Measurements from ENCODE around the gene TRMT2A.

The TRMT2A gene

DNA sequence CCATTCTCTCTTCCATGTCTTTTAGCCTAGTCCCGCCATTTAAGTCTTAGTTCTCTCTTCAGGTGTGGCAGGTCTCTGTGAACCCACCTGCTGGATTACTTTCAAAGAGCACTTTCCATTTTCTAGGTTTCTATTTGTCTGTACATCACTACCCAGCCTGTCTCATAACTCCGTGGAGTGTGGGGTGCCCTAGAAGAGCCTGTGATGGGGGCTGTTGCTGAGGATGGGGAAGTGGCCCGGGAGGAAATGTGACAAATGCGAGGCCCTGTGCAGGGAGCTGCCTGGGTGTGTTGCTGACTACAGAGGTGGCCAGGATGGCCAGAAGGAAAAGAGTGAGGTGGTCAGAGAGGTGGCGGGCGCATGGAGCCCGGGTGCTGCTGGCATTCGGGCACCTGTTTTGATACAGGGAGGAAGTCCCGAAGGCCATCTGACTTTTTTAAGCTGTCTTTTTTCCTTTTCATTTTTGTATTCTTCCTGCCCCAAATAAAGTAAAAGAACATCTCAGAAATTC is 26.2 kb downstream of the TRMT2A start:
- no peak overlapping the region for H3K4me3 ChIP-seq (ENCODE audit: low read depth, low read length)
- DNase-seq (ENCODE audit: low read depth): no peak

GRCh38 chr22:20089977-20090729 is 26.9 kb downstream of the TRMT2A start:
- DNase-seq (ENCODE audit: low read depth): peak; percentile 22
- H3K4me3 ChIP-seq (ENCODE audit: low read depth, low read length): no peak overlapping the region

DNA sequence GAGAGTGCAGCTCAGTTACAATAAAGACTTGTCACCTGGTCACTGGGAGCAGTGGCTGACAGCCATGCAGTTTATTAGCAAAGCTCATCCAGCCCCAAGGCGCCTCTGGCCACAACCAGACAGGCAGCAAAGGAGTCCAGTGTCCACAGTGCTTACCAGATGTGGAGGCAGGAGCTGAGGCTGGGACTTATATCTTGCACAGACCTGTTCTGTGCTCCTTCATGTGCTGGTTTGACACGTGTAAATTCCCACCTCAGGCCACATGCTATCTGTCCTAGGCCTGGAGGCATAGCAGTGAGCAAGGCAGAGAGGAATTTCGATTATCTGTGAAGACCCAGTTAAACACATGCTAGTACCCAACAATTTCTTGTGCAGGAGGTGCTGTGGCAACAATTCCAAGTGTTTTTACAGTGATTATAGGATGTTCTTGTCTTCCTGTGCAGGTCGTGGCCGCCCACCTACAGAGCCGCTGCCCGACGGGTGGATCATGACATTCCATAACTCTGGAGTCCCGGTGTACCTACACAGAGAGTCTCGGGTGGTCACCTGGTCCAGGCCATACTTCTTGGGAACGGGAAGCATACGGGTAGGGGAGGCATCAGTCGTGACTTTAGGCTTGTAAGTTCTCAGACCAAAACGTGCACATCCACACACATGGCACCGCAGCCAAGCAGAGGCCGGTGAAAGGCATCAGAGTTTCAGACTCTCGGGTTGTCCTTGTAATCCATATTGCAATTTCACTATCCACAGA is 27.6 kb downstream of the TRMT2A start:
- no peak for DNase-seq (ENCODE audit: low read depth)
- H3K4me3 ChIP-seq (ENCODE audit: low read depth, low read length): no peak overlapping the region

GRCh38 chr22:20088263-20088648 is 28.8 kb downstream of the TRMT2A start:
- H3K4me3 ChIP-seq (ENCODE audit: low read depth, low read length): no peak overlapping the region
- DNase-seq (ENCODE audit: low read depth): no peak

GRCh38 chr22:20087319-20088262 is 29.4 kb downstream of the TRMT2A start:
- DNase-seq (ENCODE audit: low read depth): no peak
- no peak overlapping the region for H3K4me3 ChIP-seq (ENCODE audit: low read depth, low read length)

DNA sequence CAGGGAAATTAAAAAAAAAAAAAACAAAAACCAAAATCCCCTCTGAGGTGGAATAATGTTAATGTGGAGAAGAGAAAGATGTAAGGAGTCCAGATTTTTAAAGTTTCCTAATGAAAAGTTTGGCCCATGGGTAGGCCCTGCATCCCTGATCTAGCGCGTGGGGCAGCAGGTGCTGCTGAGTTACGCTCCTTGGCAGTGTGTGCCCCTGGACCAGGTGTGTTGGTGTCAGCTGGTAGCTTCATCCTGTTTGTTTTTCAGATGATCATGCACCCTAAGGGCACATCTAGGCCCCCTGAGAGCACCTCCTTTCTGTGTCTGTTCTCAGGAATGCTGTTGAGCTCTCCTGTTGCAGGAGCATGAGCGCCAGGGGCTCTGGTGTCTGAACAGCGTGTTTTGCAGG is 30.3 kb downstream of the TRMT2A start:
- no peak overlapping the region for H3K4me3 ChIP-seq (ENCODE audit: low read depth, low read length)

GRCh38 chr22:20086101-20086599 is 30.9 kb downstream of the TRMT2A start:
- DNase-seq (ENCODE audit: low read depth): no peak
- no peak overlapping the region for H3K4me3 ChIP-seq (ENCODE audit: low read depth, low read length)

More for the DNA sequence above, 30.3 kb downstream of the TRMT2A start:
- no peak for DNase-seq (ENCODE audit: low read depth)

GRCh38 chr22:20085651-20086050 is 31.4 kb downstream of the TRMT2A start:
- H3K4me3 ChIP-seq (ENCODE audit: low read depth, low read length): no peak overlapping the region
- no peak for DNase-seq (ENCODE audit: low read depth)

GRCh38 chr22:20084547-20085413 is 32.2 kb downstream of the TRMT2A start:
- H3K4me3 ChIP-seq (ENCODE audit: low read depth, low read length): no peak overlapping the region
- DNase-seq (ENCODE audit: low read depth): no peak

DNA sequence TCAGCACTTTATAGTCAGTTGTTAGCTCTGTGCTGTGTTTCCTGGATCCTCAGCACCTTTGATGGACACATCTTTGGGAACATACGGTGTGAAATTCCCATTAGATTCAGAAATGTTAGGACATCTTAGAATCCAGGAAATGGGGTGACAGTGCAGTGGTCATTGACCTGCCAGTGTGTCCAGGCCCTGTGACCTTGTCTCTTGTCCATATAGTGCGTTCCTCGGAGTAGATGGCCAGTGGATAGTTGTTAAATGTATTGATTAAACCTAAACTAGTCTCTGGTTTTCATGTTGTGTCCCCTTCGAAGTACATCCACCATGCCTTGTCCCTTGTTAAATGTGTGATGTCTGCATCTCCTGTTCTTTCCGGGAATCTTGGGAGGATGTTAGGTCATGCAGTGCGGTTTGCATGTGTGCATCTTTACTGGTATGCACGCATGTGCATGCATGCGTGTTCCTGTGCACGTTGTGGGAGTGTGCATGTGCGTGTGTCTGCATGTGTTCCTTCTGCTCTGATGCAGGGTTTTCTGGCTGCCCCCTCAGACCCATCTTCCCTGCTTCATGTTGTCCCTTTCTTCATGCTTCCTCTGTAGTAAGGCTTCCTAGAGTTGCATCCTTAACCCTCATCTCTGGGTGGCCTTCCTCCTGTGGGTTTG is 33.0 kb downstream of the TRMT2A start:
- DNase-seq (ENCODE audit: low read depth): no peak
- no peak overlapping the region for H3K4me3 ChIP-seq (ENCODE audit: low read depth, low read length)

DNA sequence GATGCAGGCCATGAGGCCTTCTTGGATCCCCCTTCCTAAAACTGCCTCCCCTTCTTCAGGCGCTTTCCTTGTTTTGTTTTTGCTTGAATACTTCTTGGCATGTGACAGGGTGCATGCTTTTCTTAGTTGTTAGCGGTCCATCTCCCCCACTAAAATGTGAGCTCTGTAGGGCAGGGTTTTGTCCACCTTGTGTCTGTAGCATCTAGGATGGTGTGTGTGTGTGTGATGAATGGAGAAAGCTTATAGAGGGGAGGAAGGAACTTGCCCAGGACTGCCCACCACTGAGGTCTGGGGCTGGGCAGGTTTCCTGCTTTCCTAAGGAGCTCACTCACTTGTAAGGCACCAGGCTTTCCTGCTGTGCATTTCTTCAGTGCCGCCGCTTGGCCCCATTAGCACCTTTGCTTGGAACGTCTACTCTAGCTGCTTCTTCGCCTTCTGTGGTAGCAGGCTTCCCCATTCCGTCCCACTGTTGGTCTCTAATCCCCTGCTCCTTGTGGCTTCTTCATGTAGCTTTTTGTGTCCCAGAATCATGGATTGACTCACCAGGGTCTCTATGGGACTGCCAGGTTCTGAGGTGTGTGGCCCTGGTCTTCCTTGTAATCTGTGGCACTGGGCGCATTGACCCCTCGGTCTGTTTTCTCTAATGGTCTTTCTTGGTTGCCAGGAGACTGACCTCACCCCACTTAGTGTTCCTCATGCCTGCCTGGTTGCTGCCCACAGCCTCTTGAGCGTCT is 33.7 kb downstream of the TRMT2A start:
- no peak overlapping the region for H3K4me3 ChIP-seq (ENCODE audit: low read depth, low read length)
- no peak for DNase-seq (ENCODE audit: low read depth)

GRCh38 chr22:20080776-20081654 is 36.0 kb downstream of the TRMT2A start:
- peak overlapping the region; percentile 86 for H3K4me3 ChIP-seq (ENCODE audit: low read depth, low read length)
- no peak for DNase-seq (ENCODE audit: low read depth)

GRCh38 chr22:20080445-20080775 is 36.6 kb downstream of the TRMT2A start:
- DNase-seq (ENCODE audit: low read depth): no peak
- peak overlapping the region; percentile 86 for H3K4me3 ChIP-seq (ENCODE audit: low read depth, low read length)

DNA sequence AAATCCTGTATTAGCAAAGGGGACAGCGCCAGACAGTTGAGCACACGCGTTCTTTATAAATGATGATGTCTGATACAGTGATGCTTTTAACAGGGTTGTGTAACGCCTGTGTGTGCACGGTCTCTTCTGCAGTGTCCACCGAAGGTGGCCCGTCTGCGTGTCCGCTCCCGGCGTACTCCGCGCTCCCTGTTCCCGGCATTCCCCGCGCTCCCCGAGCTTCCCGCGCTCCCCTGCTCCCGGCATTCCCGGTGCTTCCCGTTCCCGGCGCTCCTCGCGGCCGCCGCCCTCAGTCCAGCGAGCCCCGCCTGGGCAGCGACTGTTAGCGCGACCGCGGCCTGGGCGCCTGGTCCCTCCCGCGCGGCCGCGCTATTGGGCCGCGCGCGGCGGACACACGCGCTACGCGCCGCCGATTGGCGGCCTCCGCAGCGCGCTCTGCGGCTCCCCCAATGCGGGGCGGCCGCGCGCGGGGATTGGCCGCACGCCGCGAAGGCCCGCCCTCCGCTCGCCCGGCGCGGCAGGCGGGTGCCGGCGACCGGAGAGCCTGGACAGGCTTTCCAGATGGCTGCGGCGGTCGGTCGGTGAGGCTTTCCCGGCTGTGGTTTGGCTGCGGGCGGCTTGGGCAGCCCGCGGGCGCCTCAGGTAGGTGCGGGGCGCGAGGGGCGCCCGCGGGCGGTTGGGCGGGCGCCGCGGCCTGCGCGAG is 37.1 kb downstream of the TRMT2A start, which contains the start of gene DGCR8:
Gene DGCR8, plus strand, starts transcription at position 497 of the 700 bp plus-strand sequence. CDS start 5,723 bp downstream, outside the sequence.
- DNase-seq (ENCODE audit: low read depth): peak; percentile 84
- H3K4me3 ChIP-seq (ENCODE audit: low read depth, low read length): peak within 1 kb of the TSS; percentile 86

DNA sequence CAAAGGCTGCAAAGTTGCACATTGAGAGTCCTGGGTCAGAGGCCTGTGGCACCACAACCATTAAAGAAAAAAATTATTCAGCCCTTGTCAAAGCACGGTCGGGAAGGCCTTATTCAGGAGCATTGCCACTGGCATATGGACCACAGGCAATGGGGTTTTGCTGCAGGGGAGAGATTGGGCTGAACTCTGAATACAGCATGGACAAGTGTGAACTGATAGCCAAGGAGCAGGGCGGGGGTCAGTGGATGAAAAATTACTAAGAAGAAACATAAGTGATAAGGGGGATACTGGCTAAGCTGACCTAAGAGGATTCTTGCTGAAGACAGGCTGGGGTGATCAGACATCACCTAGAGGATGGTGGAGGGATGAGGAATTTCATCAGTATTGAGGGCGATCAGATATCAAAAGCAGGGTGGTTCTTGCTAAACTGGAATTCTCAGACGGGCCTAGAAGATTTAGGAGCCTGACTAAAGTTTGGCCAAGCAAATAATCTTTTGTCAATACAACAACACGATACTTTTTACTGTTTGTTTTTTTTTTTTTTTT is 40.3 kb downstream of the TRMT2A start:
- DNase-seq (ENCODE audit: low read depth): no peak
- no peak overlapping the region for H3K4me3 ChIP-seq (ENCODE audit: low read depth, low read length)

DNA sequence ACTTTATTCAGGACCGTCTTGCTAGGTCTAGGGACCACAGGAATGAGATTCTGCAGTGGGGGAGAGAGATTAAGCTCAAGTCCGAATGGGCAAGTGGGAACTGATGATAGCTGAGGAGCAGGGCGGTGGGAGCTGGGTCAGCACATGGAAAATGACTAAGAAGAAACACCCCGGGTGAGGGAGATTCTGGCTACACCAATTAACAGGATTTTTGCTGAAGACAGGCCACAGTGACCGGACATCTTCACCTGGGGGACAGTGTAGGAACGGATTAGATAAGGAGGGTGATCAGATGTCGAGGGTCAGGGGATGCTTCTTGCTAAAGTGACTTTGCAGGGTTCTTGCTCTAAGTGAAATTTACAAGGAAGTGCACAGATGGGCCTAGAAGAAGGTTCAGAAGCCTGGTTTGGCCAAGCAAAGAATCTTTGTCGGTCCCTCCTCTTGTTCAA is 45.5 kb downstream of the TRMT2A start:
- DNase-seq (ENCODE audit: low read depth): no peak
- H3K4me3 ChIP-seq (ENCODE audit: low read depth, low read length): no peak overlapping the region
